Fibroblast of skin of right biceps (primary cell): Measurements from ENCODE around the gene GNAT3.
A peak's percentile ranks its signal among the peaks of the same experiment; 100 is the strongest.

Experiments used
- DNase-seq: peaks from one replicate; pipeline ENCODE4 v3.0.0-alpha.2; 2013

The GNAT3 gene

DNA sequence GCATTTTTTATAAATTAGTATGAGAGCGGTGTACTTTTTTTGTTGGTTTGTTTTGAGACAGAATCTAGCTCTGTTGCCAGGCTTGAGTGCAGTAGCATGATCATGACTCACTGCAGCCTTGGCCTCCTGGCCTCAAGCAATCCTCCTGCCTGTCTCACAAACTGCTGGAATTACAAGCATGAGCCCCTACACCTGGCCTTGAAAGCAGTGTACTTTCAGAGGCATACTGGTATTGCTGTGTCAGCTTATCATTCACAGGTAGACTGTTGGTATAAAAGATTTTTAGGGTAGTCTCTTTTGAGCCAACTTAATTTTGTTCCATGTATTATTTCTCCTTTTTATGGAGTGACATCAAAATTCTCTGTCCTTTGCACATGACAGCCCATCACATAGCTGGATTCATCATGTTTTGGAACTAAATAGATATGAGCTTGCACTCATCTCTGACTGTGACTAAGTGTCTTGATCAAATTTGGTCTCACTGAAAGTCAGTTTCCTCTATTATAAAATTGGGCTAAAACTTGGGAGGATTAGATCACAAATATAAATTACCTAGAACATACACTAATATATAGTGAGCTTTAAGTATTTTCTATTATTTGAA, 12.4 kb downstream of the GNAT3 start:
- DNase-seq: peak; percentile 89

DNA sequence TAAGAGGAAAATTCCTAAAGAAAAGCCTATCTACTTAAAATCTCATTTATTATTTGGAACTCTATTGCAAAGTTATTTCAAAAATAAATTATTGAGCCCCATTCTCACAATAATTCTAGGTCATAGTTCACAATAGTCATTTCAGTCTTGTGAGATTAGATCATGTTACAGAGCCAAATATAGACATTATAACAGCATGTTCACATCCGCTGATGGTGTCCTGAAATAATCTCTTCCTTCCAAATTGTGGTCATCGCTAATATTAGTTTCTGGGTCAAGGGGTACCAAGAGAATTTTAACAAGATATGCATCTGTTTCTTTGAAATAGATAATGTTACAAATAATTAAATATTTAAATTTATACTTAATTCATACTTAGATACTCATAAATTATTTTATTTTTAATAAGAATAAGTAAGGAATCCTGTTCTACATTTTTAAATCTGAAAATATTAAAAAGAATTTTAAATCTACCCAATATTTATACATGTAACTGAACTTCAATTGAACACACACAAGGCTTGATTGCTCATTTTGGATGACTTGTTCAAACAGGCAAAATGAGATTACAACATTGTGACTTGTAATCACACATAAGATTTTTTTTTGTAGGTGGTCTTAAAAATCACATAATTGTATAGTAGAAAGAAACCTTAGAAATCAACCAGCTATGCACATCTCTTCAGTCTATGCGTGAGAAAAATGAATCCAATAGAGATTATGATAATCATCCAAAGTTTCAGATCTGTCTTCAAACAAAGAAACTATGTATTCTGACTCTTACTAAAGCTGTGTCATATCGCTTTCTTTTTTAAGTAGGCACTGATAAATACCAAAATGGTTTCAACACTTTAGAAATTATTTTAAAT, 13.1 kb downstream of the GNAT3 start:
- DNase-seq: peak; percentile 26

DNA sequence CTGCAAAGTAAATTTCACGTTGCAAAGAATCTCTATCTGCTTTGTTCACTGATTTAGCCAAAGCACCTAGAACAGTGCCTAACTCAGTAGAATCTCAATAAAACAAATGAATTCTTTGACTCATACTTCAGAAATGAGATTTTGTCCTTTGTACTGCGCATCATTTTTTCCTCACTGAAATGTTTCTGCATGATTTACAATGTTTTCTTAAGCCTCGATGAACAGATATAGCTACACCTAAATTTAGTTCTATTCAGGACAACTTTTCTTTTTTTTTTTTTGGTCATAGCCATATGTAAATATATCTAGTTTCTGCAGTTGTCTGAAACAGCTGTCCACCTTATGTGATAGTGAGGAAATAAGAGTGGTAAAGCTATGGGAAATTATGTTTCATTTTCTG, 15.3 kb downstream of the GNAT3 start:
- peak; percentile 41 for DNase-seq

DNA sequence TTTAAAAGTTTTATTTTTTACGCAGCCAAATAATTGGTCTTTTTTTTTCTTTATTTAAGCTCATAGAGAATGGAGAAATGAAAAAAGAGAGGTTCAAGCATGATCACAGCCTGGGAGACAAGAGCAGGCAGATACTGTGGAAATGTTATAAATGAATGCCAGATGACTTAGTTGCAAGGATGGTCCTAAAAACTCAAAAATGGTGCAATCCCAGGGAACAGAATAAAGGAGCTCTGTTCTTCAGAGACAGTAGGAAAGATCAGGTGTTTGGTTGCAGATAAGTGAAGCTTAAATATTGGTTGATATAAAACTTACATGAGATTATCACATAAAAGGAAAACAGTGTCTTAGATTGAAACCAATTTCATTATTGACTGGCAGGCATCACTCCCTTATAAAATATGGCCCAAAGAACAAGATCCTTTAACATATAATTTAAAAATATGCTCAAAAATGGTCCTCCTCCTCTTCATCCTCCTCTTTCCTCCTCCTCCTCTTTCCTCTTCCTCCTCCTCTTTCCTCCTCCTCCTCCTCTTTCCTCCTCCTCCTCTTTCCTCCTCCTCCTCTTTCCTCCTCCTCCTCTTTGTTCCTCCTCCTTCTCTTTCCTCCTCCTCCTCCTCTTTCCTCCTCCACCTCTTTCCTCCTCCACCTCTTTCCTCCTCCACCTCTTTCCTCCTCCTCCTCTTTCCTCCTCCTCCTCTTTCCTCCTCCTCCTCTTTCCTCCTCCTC, 18.6 kb downstream of the GNAT3 start:
- no peak for DNase-seq

DNA sequence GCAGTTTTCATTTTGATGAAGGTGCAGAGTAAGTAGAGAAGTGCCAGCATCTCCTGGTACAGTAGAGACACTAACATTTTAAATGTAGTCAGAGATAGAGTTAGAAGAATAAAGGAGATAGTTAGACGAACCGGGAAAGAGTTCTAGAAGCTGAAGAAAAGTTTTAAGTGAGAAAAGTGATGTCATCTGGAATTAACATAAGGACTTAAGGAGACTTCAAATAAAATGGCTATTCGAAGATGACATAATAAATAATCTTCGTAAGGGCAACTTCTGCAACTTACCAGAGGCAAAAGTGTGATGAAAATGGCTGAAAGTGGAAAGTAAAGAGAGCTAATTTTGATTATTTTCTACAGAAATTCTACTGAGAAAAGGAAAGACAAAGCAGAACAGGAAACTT, 20.4 kb downstream of the GNAT3 start:
- DNase-seq: no peak

DNA sequence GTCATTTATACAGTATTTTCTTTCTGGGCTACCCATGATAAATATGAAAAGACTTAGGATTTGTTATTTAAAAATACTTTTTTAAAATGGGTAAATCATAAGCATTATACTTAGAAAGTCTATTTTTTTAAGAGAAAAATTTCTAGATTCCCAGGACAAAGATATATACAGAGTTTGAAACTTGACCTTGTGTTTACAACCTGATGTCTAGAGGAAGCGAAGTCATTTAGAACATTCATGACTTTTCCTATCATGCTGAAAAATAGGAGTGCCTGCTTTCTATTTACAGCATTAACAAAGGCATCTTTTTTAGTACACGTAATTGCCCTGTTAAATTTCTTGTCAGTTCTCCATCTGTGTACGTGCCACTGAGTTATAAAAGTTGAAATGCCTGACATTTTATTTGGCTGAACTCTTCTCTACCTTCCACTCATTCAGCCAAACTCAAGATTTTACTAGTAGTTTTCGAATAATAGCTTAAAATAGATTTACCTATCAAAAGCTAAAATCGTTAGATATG, 23.0 kb downstream of the GNAT3 start:
- no peak for DNase-seq

DNA sequence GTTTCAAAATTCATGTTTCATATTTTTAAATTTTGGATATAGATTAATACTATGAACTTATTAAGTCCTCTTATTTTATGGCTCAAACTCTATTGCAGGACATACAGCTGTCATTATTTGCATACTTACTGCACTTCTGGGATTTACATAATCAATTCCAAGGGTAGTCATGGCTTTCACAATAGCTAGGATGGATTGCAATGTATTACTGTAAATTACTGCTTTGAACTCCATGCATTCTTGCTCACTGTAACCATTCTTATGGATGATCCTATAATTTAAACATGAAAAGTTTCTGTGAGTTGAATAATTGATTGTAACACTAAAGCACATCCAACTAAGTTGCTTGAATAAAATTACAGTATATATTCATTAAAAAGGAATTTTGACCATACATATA, 23.5 kb downstream of the GNAT3 start:
- DNase-seq: peak; percentile 65

DNA sequence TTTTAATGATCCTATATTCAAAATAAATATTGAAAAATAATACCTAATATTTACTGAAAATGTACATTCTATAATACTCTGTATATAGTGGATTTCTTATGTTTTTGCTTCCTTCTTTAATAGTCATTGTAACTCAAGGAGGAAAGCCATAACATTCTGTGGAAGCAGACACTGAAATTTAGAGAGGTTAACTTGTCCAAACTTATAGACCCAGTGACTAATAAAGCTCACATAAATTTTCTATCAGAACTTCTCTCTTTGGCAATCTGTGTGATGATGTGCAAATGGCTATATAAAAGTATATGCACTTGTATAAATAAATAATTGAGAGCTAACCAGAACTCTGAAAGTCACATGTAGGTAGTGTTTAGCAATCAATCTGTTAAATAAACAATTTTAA, 26.1 kb downstream of the GNAT3 start:
- no peak for DNase-seq

DNA sequence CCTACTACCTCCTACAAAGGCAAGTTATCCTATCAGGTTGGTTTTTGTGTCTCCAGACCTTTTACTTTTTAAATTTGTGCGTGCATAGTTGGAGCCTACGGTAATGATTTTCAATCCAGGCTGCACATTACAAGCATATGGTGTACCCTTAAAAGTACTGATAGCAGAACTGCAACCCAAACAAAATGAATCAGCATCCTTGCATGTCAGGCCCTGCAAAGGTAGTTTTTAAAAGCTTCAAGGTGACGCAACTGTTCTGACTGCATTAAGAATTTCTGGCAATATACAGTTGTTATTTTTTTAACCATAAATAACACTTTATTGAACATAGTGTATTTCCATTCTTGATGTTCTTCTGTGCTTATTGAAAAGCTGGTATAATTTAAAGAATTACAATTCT, 28.9 kb downstream of the GNAT3 start:
- DNase-seq: no peak

DNA sequence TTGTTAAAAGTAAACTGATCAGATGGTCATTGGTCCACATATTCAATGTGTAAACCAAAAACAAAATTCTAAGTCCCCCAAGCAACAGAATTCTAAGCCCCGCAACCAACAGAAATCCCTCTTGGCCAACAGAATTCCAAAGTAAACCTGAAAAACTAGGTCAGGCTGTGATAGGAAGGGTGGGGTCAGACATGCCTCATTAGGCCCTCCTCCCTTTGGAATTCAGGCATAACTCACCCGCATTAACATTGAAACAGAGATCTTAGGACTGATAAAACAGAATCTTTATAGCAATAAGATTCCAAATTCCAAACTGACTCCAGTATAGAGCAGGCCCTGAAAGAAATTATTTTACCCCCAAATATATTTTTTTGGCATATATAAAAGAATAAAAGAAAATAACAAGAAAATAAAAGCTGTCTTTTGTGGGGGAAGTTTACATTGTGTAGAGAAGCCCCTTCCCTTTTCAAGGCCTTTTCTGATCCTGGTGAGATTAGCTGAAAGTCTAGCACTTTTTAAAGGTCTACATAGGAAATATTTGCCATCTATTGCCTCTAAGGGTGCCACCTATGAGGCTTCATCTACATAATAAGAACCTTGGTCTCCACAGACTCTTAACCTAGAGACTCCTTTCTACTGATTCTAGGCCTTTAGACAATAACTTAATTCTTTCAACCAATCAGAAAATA, 30.5 kb downstream of the GNAT3 start:
- peak; percentile 60 for DNase-seq

DNA sequence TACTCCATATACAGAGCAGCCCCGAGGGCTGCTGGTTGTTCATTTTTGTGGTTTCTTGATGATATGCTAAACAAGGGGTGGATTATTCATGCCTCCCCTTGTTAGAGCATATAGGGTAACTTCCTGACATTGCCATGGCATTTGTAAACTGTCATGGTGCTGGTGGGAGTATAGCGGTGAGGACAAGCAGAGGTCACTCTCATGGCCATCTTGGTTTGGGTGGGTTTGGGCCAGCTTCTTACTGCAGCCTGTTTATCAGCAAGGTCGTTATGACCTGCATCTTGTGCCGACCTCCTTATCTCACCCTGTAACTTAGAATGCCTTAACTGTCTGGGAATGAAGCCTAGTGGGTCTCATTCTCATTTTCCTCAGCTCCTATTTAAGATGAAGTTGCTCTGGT, 31.3 kb downstream of the GNAT3 start:
- DNase-seq: peak; percentile 27

DNA sequence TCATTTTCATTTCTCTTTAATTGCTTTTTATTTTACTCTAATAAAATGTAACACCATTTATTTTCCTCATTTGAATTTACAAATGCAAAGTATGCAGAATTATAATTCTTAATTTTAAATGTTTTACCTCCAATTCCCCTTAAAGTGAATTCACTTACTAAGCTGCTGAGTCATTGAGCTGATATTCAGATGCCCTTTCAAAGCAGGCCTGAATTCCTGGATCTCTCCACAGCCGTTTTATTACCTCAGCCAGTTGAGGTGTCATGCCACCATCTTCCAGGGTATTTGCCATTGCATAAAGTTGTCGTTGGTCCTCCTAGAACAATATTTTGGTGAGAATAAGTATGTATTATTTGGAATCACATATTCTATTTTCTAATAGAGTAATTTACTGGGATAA, 33.2 kb downstream of the GNAT3 start:
- peak; percentile 51 for DNase-seq

DNA sequence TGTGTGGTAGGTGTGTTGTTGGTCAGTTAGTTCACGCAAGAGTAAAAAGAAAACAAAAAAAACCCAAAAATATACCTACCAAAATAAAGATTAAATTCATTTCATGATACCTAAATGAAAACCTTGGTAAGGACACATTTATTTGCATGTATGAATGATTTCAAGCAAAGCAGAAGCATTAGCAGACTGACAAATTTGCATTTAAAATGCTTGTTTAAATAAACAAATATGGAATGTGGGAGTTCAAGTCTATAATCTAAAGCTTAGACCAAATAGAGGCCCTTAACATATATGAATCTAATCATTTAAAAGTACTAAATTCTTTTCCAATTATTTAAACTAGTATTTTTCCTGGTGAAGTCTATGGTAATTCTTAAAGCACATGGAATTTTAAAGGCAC, 35.8 kb downstream of the GNAT3 start:
- no peak for DNase-seq

DNA sequence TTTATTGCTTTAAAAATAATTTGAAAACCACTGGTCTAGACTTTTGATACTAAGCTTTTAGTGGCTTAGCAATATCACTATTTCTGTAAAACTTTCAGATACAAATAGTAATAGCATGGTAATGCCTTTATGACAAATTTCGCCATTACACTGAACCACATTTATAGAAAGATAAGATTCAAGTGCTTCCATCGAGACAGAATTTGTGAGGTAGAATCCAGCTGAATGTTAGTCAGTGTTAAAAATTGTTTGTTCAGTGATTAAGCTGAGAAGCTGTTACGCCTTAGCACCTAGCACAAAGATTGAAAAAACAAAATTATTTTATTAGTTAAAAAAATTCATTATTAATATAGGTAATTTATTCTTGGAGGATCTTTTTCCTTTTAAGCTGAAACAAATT, 36.5 kb downstream of the GNAT3 start:
- DNase-seq: no peak

DNA sequence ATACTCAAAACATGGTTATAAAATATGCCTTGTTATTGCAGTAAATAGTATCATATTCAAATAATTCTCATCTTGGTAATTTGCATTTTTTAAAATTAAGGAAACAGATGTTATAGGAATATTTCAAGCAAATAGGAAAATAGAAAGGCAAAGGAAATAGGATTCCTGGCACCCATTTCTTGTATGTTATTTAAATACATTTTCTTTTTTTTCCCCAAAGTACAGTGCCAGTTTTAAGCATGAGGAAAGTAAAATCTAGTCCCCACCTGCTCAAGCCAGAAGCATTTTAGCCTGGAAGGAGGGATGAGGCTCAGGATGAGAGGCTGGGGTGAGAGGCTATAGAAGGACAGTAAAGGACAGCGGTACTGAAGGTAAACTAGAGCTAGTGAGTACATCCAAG, 38.1 kb downstream of the GNAT3 start:
- no peak for DNase-seq

DNA sequence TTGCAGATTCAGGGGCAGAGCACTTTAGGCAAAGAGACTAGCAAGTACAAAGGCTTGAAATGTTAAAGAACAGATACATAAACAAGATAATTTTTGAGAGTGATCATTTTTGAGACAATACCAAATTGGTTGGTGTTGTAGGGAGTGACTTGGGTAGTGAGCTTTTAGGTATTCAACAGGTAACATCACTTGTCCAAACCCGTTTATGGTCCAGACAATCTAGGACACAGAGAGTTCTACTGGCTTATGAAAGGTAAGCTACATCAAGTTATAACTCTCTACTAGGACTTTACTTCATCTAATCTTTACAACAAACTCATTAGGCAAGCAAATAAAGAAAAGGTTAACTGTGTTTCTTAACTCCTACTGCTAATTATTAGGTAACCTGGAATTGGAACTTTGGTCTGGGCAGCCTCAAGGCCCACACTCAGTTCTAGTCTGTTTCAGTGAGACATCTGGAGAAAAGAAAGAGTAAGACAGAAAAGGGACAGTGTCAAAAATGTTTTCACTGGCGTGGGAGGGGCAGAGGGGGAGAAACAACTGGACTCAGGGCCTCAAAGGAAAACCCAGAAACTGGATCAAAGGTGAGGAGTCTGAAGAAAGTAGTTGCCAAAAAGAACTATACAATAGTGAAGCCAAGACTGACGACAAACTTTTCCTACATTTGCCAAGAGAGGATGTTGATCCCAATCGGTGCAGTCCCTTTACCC, 39.2 kb downstream of the GNAT3 start:
- no peak for DNase-seq

DNA sequence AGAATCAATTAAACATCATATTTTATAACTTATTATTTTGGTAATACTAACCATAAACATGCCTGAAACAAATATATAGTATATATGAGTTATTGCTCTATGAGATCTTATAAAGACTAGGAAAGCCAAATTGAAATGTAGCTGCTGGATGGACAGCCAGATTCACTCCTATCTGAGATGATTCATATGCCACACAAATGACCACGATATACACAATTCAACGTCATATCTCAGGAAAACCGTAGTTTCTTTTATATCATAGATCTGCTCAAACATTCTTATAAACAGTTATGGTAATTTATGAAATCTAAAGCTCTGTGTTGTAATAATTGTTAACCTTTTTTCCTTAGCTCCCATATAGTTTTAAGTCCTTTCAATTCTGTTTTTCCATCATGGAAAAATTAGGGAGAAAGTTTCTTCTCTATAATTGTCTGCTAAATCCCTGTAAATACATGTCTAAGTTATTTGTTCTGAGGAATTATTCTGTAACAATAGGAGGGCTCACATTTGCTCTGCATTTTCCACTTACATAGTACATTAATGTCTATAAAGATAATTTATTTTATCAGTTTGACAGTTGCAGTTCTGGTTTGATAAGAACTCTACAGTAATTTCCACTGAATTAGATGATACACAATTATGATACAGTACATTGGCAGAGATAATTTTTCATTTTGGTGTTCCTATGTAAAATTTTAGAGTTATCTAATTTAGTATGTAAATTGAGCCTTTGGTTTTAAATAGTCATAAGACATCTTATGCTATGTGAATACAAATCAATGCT, 42.7 kb downstream of the GNAT3 start:
- DNase-seq: no peak

DNA sequence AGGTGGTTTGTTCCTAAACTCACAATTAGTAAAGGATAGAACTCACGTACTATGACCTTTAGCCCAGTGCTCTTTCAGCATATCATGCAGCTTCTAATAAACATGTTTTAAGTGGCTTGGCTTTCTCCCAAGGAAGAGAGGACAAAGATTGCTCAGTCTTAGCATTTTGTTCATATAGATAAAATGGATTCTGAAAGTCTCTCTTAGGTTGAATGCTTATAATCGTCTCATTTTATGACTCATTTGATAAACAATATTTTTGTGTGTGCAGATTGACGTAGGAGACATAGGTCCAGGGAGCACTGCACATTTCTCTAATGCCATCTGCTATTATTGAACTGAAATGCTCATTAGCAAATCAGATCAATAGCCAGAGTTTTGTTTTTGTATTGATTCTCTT, 44.8 kb downstream of the GNAT3 start:
- peak; percentile 32 for DNase-seq

DNA sequence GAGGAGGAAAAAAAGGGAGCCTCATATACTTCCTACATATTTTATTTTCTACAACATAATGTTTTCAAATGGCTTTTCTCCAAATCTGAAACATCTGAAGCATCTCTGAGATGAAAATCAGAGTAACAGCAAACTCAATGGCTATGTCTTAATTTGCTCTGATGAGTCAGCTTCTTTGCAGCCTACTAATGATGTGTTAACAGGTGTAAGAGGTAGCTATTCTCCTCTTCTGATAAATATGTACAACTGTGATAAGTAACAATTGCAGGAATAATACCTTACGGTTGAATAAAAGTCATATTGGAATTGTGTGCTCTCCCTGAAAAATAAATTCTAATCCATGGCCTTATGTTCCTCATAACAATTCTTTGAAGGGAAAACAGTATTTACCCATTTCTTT, 45.2 kb downstream of the GNAT3 start:
- DNase-seq: no peak

DNA sequence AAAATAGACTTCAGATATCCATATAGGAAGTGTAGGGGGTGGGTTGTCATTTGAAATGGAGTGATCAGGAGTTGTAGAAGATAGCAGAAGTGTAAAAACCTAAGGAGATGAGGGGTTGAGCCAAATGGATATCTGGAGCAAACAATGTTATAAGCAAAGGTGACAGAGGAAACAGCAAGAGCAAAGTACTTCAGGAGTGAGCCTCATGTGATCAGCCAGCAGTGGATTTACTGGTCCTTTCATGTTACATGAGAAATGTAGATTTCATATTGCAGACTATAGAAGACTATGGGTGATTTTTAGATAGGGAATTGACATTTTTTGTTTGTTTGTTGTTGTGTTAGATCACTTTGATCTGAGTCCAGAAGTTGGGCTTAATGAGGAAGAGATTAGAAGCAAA, 47.7 kb downstream of the GNAT3 start:
- no peak for DNase-seq

DNA sequence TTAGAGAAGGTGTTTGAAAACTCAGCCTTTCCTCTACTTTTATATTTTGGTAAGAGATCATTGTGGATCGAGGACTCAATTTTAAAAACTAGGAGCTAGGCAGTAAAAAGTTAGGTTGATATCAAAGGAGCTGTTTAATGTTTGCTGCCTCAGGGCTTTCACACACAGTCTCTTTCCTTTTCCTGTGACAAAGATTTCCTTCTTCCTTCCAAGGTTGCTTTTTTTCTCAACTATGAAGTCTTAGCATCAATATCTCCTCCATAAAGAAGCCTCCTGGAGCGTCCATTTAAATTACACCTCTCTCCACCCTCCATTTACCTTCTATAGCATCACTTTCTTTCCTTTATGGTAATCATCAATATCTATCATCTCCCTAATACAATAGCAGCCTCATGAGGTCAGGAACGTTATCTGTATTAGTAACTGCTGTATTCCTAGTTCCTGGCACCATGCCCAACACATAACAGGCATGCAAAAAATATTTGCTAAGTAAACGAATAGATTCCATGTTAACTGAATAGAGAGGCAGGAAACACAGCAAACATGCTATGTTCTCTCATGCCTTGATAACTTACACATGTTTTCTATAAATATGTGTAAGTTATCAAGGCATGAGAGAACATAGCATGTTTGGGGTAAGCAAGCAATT, 48.5 kb downstream of the GNAT3 start:
- peak; percentile 61 for DNase-seq
